Trophoblast cell (in vitro differentiated cells and primary cell): Measurements from ENCODE around the gene SRSF7.

ENCODE experiments used
- DNase-seq, 2 donors: peaks; one replicate each; pipeline ENCODE4 v3.0.0-alpha.2; 2016
- H2AFZ ChIP-seq: 2 replicates; pipeline ENCODE4 v1.6.1; 2013; ENCODE audit warnings: low read length, moderate library complexity, mild to moderate bottlenecking; ENCODE audit not compliant: insufficient read depth, poor library complexity
- H2AK5ac ChIP-seq: 2 replicates; pipeline ENCODE4 v1.6.1; 2013; ENCODE audit warnings: mild to moderate bottlenecking, low read length
- H2BK120ac ChIP-seq: 2 replicates; pipeline ENCODE4 v1.6.1; 2013; ENCODE audit warnings: low read length, mild to moderate bottlenecking, moderate library complexity; ENCODE audit not compliant: insufficient read depth, poor library complexity
- H2BK12ac ChIP-seq: 2 replicates; pipeline ENCODE4 v1.6.1; 2013; ENCODE audit warnings: mild to moderate bottlenecking, low read length, moderate library complexity
- H2BK5ac ChIP-seq: 2 replicates; pipeline ENCODE4 v1.6.1; 2013; ENCODE audit warnings: low read length, low read depth, moderate library complexity, mild to moderate bottlenecking; ENCODE audit not compliant: poor library complexity
- H3K14ac ChIP-seq: 2 replicates; pipeline ENCODE4 v1.6.1; 2013; ENCODE audit warnings: mild to moderate bottlenecking, low read length
- H3K18ac ChIP-seq: 2 replicates; pipeline ENCODE4 v1.6.1; 2013; ENCODE audit warnings: mild to moderate bottlenecking, low read length
- H3K23ac ChIP-seq: 2 replicates; pipeline ENCODE4 v1.6.1; 2013; ENCODE audit warnings: low read length
- H3K27ac ChIP-seq: 2 replicates; pipeline ENCODE4 v1.5.1; 2013; ENCODE audit warnings: low read depth, mild to moderate bottlenecking, inconsistent platforms, low read length, moderate library complexity
- H3K27me3 ChIP-seq: 2 replicates; pipeline ENCODE4 v1.6.1; 2013; ENCODE audit warnings: inconsistent platforms, mild to moderate bottlenecking, low read length, moderate library complexity; ENCODE audit not compliant: insufficient read depth
- H3K36me3 ChIP-seq, 2 experiments: 1 replicate in 1 of 2; 2 replicates in 1 of 2; pipeline ENCODE4 v1.6.1; 2013; ENCODE audit warnings: low read length in 2 of 2, mild to moderate bottlenecking in 2 of 2, moderate library complexity in 1 of 2; ENCODE audit not compliant: insufficient read depth in 2 of 2, control insufficient read depth in 1 of 2
- H3K4ac ChIP-seq: 2 replicates; pipeline ENCODE4 v1.6.1; 2013; ENCODE audit warnings: low read depth, mild to moderate bottlenecking, low read length, moderate library complexity
- H3K4me1 ChIP-seq, 2 experiments: 1 replicate in 1 of 2; 2 replicates in 1 of 2; pipeline ENCODE4 v1.6.1; 2013; ENCODE audit warnings: low read length in 2 of 2, mild to moderate bottlenecking in 2 of 2, moderate library complexity in 1 of 2; ENCODE audit not compliant: insufficient read depth in 2 of 2, control insufficient read depth in 1 of 2
- H3K4me2 ChIP-seq: 2 replicates; pipeline ENCODE4 v1.6.1; 2013; ENCODE audit warnings: inconsistent platforms, mild to moderate bottlenecking, low read length, moderate library complexity
- H3K4me3 ChIP-seq: 2 replicates; pipeline ENCODE4 v1.5.1; 2013; ENCODE audit warnings: mild to moderate bottlenecking, low read depth, low read length, inconsistent platforms
- H3K79me1 ChIP-seq: one replicate; pipeline ENCODE4 v1.6.1; 2013; ENCODE audit warnings: low read length
- H3K79me2 ChIP-seq: 2 replicates; pipeline ENCODE4 v1.6.1; 2013; ENCODE audit warnings: low read length, mild to moderate bottlenecking; ENCODE audit not compliant: control insufficient read depth, insufficient read depth, poor library complexity
- H3K9ac ChIP-seq: 2 replicates; pipeline ENCODE4 v1.6.1; 2013; ENCODE audit warnings: mild to moderate bottlenecking, low read length
- H3K9me3 ChIP-seq: 2 replicates; pipeline ENCODE4 v1.6.1; 2013; ENCODE audit warnings: low read depth, mild to moderate bottlenecking, control low read depth, inconsistent platforms, low read length; ENCODE audit not compliant: insufficient read depth
- H4K12ac ChIP-seq: 2 replicates; pipeline ENCODE4 v1.6.1; 2013; ENCODE audit warnings: low read depth, mild to moderate bottlenecking, low read length, moderate library complexity
- H4K8ac ChIP-seq: 2 replicates; pipeline ENCODE4 v1.6.1; 2013; ENCODE audit warnings: low read depth, mild to moderate bottlenecking, low read length, moderate library complexity
- H4K91ac ChIP-seq: one replicate; pipeline ENCODE4 v1.6.1; 2013; ENCODE audit warnings: low read depth, mild to moderate bottlenecking, low read length, moderate library complexity
- WGBS: extraction: QIAGEN DNeasy Blood & Tissue Kit; methylation state at CpG from one replicate; pipeline ENCODE4 v1.1.7; 2013; ENCODE audit warnings: missing lambda C conversion rate; ENCODE audit not compliant: insufficient read length, insufficient coverage; ENCODE audit errors: extremely low coverage; 5-methylcytosine and 5-hydroxymethylcytosine counted together

Gene SRSF7

GRCh38 chr2:38747819-38748218, 3.3 kb downstream of the SRSF7 start:
- H3K4ac ChIP-seq: no peak overlapping the region
- no peak overlapping the region for H2AFZ ChIP-seq
- peaks cover 21% of the 10 kb centered on the region for H3K79me2 ChIP-seq
- H2BK12ac ChIP-seq: no peak overlapping the region
- no peak overlapping the region for H4K12ac ChIP-seq
- H3K4me2 ChIP-seq: no peak overlapping the region
- no peak overlapping the region for H2AK5ac ChIP-seq
- H3K4me1 ChIP-seq: no peaks in the 10 kb centered on the region
- no peak overlapping the region for H4K8ac ChIP-seq
- no peak overlapping the region for H2BK5ac ChIP-seq
- no peak overlapping the region for H3K9ac ChIP-seq
- no peak overlapping the region for H2BK120ac ChIP-seq
- no peak overlapping the region for H3K14ac ChIP-seq
- no peak overlapping the region for H3K4me3 ChIP-seq
- no peak overlapping the region for H3K23ac ChIP-seq
- no peaks in the 10 kb centered on the region for H3K9me3 ChIP-seq
- no peak overlapping the region for H4K91ac ChIP-seq
- no peak overlapping the region for H3K18ac ChIP-seq
- H3K36me3 ChIP-seq: peaks cover 13 to 37% of the 10 kb centered on the region in 2 experiments
- peaks cover 16% of the 10 kb centered on the region for H3K79me1 ChIP-seq
- H3K27me3 ChIP-seq: no peaks in the 10 kb centered on the region
- no CpG with 5 or more reads among the region's 5 CpGs for WGBS
- DNase-seq: peak in 1 of 2 donors; percentile 23
- H3K27ac ChIP-seq: no peak overlapping the region

GRCh38 chr2:38747007-38747424, 4.1 kb downstream of the SRSF7 start:
- no peak overlapping the region for H3K27ac ChIP-seq
- H2AFZ ChIP-seq: no peak overlapping the region
- no peak overlapping the region for H3K14ac ChIP-seq
- no peak overlapping the region for H4K91ac ChIP-seq
- no peaks in the 10 kb centered on the region for H3K9me3 ChIP-seq
- peaks cover 21% of the 10 kb centered on the region for H3K79me2 ChIP-seq
- peak in 1 of 2 donors; percentile 23 for DNase-seq
- peak overlapping the region; percentile 43 for H3K4ac ChIP-seq
- H3K79me1 ChIP-seq: peaks cover 16% of the 10 kb centered on the region
- no peak overlapping the region for H3K9ac ChIP-seq
- H3K27me3 ChIP-seq: no peaks in the 10 kb centered on the region
- no peak overlapping the region for H2BK120ac ChIP-seq
- H3K18ac ChIP-seq: no peak overlapping the region
- H3K23ac ChIP-seq: no peak overlapping the region
- no peaks in the 10 kb centered on the region for H3K4me1 ChIP-seq
- no peak overlapping the region for H2AK5ac ChIP-seq
- WGBS: no CpG with 5 or more reads among the region's 4 CpGs
- H3K4me2 ChIP-seq: no peak overlapping the region
- H3K4me3 ChIP-seq: no peak overlapping the region
- no peak overlapping the region for H4K8ac ChIP-seq
- H2BK5ac ChIP-seq: no peak overlapping the region
- no peak overlapping the region for H2BK12ac ChIP-seq
- H3K36me3 ChIP-seq: peaks cover 13 to 40% of the 10 kb centered on the region in 2 experiments
- H4K12ac ChIP-seq: no peak overlapping the region

DNA sequence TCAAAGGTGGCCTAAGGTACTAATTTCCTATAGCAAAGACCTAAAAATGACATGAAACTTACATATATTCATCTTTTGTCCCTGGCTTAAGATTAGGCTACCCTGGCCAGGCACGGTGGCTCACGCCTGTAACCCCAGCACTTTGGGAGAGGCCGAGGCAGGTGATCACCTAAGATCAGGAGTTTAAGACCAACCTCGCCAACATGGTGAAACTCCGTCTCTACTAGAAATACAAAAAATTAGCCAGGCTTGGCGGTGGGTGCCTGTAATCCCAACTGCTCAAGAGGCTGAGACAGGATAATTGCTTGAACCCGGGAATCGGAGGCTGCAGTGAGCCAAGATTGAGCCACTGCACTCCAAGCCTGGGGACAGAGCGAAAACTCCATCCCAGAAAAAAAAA, 5.9 kb downstream of the SRSF7 start:
- no CpG with 5 or more reads among the region's 9 CpGs for WGBS
- Histone ChIP-seq H2AFZ (no peak overlapping the region), H2BK120ac (no peak overlapping the region), H3K4ac (no peak overlapping the region), H3K4me2 (no peak overlapping the region), H3K79me2 (peaks cover 9% of the 10 kb centered on the region), H3K79me1 (peaks cover 3% of the 10 kb centered on the region), H3K27ac (no peak overlapping the region), H2AK5ac (no peak overlapping the region), H3K14ac (no peak overlapping the region), H3K9me3 (no peaks in the 10 kb centered on the region), H2BK5ac (no peak overlapping the region), H2BK12ac (no peak overlapping the region), H4K91ac (no peak overlapping the region), H3K36me3 (peaks cover 16 to 40% of the 10 kb centered on the region in 2 experiments), H3K27me3 (no peaks in the 10 kb centered on the region), H3K4me1 (no peaks in the 10 kb centered on the region), H3K9ac (no peak overlapping the region), H4K8ac (no peak overlapping the region), H3K4me3 (no peak overlapping the region), H3K18ac (no peak overlapping the region), H4K12ac (no peak overlapping the region), H3K23ac (no peak overlapping the region)
- no peak for DNase-seq

GRCh38 chr2:38744399-38744780, 6.8 kb downstream of the SRSF7 start:
- Histone ChIP-seq H2BK120ac (no peak overlapping the region), H3K9ac (no peak overlapping the region), H4K8ac (no peak overlapping the region), H3K27me3 (no peaks in the 10 kb centered on the region), H3K79me2 (peaks cover 4% of the 10 kb centered on the region), H2BK5ac (no peak overlapping the region), H3K18ac (no peak overlapping the region), H2AK5ac (no peak overlapping the region), H3K36me3 (peaks cover 15 to 39% of the 10 kb centered on the region in 2 experiments), H3K4me3 (no peak overlapping the region), H3K27ac (no peak overlapping the region), H4K12ac (no peak overlapping the region), H3K23ac (no peak overlapping the region), H3K4me2 (no peak overlapping the region), H3K4ac (no peak overlapping the region), H3K79me1 (no peaks in the 10 kb centered on the region), H4K91ac (no peak overlapping the region), H3K4me1 (no peaks in the 10 kb centered on the region), H3K14ac (no peak overlapping the region), H3K9me3 (no peaks in the 10 kb centered on the region), H2BK12ac (no peak overlapping the region), H2AFZ (no peak overlapping the region)
- no CpG with 5 or more reads among the region's 2 CpGs for WGBS
- DNase-seq: peak in 1 of 2 donors; percentile 43
